SH-SY5Y (cell line): ENCODE measurements around the gene MANBA.

Experiments used
- GATA2 ChIP-seq: IDR thresholded peaks from 2 replicates; pipeline ENCODE4 v1.6.1; 2011; ENCODE audit warnings: mild to moderate bottlenecking, low read depth, low read length
- GATA3 ChIP-seq: IDR thresholded peaks from 2 replicates; pipeline ENCODE4 v1.6.1; 2011; ENCODE audit warnings: low read depth, mild to moderate bottlenecking, low read length, moderate library complexity

GRCh38 chr4:102787944-102788343, 27.2 kb upstream of the MANBA start:
- TF ChIP-seq GATA2 (no peak), GATA3 (no peak)
